Stimulated activated CD8-positive, alpha-beta memory T cell treated with anti-CD3 and anti-CD28 coated beads, Interleukin-12 subunit alpha, Interleukin-12 subunit beta, amount 100 ng/mL, for 1 hour (primary cell): ENCODE data around the gene RBM17.
"Not testable (repeated sequence)": the region's sequence is repeated elsewhere in the genome, so short reads cannot be mapped to it uniquely, and the experiment has no call there.

Experiments used
- DNase-seq: peaks from one replicate; pipeline ENCODE4 v3.0.0-alpha.2; 2020; ENCODE audit warnings: low read depth

The RBM17 gene

DNA sequence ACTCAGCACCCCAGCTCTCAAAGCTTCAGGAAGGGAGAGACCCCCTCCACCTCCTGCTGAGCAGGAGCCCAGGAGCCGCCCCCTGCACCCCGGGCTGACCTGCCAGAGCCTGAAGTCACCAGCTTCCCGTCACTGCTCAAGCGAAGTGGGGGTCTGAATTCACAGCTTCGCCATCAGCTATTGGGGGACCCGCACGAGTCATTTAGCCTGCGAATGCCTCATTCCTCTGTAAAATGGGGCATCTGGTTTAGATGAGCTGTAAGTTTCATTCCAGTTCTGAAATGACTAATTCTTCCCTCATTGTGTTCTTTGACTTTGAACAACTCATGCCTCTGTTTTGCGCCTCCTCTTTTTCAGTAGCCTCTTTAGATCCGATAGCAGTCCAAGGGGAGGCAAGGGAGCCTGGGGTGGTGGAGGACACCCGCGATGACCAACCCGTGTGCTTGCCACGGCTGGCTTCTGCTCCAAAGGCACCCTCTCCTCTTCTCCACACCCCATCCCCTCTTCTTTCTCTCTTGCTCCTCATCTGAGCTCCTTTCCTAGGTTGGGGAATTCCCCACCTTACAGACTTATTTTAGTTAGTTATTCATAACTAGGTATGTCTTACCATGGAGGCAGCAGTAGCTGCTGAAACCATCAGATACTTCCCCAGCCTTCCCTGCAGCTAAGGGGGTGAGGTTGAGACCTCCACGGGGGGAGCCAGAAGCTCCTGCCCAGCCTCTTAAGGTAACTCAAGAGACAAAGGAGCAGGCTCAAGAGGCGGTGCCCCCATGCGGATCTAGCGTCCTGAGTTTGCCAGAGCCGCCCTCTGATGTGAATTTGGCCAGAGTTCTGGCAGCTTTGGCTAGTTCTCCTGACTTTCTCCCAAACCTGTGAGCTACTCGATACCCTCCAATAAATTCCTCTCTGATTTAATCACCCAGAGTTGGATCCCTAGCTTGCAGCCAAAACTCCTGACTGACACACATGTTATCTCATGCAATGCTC, 47.7 kb downstream of the RBM17 start:
- no peak for DNase-seq

DNA sequence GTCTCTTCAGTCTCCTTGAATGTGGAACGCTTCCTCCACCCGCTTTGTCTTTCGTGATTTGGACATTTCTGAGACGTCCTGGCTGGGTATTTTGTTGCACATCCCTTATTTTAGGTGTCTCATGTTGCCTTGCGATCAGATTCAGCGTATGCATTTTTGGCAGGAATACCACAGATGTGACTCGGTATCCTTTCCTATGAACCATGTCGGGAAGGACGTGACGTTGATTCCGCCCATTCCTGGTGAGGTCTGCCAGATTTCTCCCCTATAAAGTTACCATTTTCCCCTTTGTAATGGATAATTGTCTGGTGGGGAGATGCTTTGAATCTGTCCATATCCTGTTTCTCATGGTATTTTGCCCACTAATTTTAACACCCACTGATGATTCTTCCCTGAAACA, 49.6 kb downstream of the RBM17 start:
- no peak for DNase-seq

DNA sequence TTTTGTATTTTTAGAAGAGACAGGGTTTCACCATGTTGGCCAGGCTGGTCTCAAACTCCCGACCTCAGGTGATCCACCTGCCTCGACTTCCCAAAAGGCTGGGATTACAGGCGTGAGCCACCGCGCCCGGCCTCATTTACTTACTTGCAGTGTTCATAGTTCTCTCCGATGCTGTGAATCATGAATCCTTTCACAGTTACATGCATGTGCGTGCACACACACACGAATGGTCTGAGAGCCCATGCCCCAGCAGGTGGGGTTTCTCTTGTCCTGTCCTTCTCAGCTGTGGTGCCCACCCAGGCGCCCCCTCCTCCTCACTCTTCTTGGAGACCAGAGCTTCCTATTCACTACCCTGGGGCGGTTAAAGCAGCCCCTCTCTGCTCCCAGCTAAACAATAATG, 50.6 kb downstream of the RBM17 start:
- DNase-seq: no peak

DNA sequence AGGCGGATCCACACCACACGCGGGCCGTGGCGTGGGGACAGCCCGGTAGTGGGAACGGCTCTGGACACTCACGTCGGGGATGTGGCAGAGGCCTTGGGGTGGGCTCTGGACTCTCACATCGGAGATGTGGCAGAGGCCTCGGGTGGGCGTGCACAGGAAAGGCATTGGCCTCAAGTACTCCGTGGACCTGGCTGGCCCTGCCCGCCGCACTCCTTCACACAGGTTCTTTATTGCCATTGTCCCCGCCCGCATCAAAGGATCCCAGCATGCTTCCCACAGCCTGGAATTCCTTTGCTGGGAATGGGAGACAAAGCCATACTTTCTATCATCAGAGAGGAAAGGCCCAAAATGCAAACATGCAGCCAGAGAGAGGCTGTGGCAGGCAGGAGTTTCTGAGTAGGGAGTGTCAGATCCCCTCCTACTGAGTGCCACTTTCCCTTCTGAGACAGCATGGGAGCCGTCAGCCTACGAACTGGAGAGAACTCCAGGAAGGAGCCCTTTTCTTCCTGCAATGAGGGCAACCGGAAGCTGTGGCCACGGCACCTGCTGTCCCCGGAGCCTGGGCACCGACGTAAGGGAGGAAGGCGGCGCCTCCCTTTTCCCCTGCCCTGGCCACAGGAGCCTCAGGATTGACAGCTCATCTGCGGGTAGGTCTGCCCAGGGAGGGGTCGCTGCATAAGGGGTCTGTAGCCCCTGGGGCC, 51.5 kb downstream of the RBM17 start:
- DNase-seq: no peak

DNA sequence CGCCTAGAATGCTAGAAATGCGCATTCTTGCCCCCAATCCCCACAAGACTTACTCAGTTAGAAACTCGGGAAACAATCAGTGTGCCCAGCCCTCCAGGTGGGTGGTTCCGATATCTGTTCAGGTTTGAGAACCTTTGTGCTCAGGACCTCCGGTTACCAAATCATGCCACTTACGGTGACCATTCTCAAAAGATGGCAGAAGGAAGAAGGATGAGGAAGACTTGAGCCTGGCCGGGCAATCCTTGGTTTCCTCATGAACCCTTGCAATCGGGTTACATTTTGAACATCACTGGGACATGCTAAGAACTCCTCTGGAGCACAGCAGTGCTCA, 52.1 kb downstream of the RBM17 start:
- DNase-seq: no peak

DNA sequence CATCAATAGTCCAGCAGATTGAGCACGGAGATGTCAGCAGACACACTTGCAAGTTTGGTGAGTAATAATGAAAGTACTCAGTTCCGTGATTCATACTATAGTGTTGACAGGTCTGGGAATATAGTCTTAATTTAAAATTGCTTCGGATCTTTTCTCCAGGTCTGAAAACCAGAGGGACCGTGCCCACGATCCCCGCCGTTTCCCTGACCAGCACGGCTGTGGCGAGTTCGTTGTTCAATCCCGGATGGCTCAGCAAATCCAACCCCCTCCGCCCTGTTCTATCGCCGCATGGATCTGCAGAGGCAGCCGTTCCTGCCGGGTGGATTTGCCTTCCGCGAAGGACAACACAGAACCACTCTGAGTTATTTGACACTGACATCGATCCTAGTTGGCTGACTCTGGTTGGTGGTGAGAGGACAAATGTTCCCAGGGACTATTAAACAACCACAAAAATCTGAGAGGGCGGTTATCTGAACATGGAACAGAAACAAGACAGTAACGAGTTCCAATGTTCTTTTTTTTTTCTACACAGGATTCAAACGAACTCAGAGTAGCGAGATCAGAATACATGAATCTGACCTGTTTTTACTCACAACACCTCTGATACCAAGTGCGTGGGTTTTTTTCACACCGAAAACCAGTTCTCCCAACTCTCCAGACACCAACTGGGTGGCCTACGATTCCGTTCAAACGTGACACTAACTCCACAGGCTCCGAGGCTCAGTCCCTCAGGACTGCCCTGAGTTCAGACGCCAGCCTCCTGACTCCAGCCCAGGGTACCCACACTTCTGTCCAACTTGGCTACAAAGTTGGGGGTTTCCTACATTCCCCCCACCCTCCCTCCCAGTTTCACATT, 52.7 kb downstream of the RBM17 start:
- DNase-seq: no peak

DNA sequence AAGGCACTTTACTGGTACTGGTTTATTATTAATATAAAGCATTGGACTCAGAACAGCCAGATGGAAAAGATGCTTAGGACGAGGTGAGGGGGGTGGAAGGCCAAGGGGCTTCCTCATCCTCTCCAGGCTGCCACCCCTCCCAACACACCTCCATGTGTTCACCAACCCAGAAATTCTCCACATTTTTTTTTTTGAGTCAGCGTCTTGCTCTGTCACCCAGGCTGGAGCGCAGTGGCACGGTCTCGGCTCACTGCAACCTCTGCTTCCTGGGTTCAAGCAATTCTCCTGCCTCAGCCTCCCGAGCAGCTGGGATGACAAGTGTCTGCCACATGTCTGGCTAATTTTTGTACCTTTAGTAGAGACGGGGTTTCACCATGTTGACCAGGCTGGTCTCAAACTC, 53.4 kb downstream of the RBM17 start:
- DNase-seq: not testable (repeated sequence)

DNA sequence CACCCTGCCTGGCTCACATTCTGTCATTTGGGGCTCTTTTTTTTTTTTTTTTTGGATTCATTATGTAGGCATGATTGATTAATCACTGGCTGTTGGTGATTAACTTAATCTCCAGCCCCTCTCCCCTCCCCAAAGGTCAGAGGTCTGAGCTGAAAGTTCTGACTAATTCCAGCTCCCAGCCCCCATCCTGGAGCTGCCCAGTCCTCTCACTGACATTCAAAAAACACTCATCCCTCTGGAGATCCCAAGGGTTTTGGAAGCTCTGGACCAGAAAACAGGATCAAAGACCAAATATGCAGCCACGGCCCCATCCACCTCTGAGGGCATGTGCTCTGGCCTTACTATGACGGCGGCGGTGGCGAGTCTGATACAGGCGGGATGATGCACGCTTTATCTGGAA, 53.8 kb downstream of the RBM17 start:
- no peak for DNase-seq

DNA sequence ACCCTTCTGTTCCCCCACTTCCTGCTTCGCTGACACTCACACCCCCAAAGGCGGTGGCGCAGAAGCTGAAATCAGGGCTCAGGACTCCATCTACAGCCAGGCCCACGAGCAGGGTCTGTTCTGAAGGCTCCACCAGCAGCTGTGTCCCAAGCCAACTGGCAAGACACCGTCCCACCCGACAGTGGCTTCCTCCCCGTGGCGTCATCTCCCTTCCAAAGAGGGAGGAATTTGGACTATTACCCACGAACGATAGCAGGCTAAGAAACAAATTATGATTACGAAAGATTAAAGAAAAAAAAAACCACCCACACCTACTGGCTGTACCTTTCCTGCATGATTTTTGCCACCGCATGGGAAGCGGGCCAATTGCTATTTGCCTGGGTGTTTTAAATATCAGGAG, 54.3 kb downstream of the RBM17 start:
- no peak for DNase-seq

DNA sequence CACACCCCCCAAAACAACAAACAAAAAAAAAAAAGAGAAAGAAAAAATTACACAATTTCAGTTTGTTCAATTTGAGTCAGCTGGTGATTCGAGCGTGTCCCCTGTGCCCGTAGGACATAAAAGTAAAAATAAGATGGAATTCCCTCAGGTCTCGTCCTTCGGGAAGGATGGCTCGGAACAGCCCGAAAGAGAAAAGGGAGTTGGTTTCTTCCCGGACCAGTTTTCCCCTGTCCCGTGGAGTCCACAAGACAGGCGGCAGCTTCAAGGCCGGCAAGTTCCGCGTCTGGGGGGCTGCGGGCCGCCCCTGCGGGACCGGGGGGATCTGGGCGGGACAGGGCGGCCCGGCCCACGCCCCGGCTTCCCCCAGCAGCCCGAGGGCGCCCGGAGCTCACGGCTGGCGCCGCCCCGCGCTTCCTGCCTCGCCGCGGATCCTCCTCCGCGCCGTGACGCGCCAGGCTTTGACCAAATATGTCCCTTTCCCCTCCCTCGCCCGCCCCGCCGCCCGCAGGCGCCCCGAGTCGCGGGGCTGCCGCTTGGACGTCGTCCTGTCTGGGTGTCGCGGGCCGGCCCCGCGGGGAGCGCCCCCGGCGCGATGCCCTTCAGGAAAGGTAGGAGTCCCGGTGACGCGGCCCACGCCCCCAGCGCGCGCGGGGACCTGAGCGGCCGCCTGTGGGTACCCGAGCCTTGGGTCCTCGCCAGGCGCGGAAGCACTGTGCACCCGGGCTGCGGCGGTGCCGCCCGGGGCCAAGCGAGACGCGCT, 55.8 kb downstream of the RBM17 start:
- peak; percentile 78 for DNase-seq

DNA sequence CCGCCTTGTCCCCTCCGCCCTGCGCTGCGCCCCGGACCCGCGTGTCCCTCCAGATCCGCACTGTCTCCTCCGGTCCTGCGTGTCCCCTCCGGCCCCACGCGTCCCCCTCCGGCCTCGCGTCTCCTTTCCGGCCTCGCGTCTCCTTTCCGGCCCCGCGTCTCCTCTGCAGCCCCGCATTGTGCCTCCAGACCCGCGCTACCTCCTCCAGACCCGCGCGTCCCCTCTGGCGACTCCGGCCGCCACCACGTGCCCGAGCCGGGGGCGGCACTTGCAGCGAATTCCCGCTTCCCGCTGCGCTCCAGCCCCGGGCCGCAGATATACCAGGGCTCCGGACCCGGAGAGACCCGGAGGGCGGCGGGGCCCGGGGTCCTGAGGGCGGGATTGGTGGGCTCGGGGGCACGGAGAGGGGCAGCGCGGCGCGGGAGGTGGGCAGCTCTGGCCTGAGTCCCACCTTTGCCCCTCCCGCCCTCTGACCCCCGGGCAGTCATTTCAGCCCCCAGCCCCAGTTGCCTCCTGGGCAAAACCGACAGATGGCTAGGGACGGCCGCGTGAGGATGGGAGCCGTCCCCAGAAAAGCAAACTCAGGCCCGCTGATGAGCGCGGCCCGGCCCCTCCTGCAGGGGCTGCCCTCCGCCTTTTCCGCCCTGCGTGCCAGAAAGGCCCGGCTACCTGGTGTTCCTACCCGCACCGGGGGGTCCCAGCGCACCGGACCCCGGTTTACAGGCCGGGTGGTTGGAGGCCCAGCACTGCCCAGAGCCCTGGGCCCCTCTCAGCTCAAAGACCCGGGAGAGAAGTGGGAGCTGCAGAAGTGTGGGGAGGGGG, 56.5 kb downstream of the RBM17 start:
- DNase-seq: no peak

DNA sequence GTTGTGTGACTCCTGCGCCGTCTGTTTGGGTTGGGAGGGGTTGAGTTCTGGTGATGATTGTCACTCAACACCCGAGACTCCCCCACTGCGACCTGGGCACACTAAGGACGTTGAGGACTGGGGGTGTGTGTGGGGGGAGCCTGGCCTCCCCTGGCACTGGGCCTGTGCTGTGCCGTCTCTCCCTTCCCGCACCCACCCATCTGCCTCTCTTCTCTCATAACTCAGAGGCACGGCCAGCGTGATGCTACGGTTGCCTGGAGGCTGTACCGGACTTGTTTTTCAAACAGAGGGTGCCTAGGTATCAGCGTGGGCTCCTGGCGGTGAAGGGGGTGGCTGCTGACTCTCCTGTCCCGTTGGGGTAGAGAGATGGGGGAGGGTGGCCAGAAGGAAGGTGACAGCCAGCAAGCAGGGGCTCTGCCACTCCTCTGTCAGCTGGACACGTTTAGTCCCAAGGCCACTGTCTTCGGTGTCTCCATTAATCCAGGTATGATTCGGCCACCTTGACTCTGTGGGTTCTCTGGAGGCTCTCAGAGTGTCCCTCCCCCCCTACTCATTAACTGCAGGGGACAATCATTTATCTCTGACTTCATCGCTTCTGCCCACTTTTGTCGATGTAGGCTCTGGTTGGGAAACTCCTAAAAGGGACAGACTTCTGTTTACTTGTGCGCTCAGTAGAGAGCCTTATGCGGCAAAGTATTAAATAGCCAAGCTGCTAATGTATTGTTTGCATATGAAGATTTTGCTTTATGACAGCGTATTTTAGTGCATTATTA, 57.4 kb downstream of the RBM17 start:
- no peak for DNase-seq

DNA sequence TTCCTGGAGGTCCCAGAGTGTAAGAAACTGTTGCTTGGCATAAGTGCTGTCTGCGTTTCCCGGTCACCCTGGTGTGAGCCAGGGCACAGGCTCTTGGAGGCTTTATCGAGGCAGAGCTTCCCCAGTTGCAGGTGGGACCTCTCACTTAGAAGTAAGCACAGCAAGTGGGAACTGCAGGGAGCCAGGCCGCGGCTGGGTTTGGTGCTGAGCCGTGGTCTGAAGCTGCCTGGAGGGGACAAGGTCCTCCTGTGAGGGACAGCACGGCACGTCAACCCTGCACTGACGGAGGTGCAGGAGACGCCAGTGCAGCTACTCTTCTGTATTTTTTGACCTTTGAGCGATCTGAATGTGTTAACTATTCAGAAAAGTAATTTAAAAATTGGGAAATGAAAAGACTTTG, 58.1 kb downstream of the RBM17 start:
- DNase-seq: no peak

DNA sequence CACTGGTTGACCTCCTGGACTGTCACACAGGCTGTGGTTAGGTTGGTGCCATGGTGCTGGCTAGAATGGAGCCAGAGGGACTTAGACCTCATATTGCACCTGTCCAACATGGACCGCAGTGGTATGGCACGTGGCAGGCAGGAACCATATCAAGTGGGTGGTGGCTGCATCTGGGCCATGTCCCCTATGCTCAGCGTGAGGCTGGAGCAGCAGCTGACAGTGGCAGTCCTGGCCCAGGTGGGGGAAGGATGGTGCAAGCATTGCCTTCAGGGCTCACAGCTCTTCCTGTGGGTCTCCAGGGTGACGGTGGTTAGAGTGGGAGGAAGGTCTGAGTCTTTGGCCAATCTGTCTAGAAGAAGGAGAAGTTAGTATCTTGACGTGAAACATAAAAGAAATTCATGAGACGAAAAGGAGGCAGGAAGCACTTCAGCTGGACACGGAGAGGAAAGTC, 59.4 kb downstream of the RBM17 start:
- DNase-seq: no peak

DNA sequence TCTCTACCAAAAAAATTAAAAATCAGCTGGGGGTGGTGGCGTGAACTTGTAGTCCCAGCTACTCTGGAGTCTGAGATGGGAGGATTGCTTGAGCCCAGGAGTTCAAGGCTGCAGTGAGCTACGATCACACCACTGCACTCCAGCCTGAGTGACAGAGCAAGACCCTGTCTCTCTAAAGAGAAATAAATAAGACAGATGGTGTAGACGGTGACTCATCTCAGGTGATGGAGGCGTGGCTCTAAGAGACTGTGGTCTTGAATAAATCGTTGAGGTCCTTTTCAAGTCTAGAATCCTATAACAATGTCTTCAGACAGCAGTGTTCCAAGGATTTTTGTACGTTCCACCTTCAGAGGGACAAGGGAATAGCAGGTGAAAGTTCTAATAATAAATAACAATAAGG, 60.1 kb downstream of the RBM17 start:
- DNase-seq: no peak

DNA sequence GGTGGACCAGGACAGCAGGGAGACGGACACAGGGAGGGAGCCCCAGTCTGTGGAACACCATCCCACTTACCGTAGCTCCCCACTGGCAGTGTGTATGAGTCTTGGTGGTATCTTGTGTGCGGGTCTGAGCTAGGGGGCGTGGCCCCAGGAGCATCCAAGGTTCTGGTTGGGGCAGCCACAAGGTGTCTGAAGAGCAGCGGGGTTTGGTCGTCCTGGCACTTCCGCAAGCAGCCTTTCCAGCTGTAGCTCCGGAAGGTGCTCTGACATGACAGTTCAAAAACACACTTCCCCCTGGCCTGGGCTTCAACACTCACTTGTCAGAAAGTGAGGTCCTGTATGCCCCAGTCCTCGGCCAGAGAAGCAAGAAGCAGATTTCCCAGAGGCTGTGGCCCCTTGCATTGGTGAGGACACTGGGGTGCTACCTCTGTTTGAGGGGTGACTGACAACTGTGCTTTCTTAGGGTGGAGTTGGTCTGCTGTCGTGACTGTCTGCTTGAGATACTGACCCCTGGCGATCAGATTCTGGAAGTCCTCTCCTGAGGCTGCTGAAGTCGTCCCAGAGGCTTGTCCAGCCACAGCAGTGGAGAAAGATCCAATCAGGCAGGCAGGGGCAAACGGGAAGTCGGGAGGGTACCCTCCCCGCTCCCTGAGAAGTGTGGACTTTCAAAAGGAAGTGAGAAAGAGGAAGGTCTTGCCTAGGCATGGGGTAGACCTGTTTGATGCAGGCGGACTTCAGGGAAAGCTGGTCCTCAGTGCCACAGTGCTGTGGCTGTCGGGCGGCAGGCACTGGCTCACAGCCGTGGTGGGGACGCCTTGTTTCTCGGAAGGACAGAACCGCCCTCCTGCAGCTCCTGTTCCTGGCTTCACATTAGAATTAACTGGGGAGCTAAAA, 62.5 kb downstream of the RBM17 start:
- DNase-seq: peak; percentile 33

DNA sequence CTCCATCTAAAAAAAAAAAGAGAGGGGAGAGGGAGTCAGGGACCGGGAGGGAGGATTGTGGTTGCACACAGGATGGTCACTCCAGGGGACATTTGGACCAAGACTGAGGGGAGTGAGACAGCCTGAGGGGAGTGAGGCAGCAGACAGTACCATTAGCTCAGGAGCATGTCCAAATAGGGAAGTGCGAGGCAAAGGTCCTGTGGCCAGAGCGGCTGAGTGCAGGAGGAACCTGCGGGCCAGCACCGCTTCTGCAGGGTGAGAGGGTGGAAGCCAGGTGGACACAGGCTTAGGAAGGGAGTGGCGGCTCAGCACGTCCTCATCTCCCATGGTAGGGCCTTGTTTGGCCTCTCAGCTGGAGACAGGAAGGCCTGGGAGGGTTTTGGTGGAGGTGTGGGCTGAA, 65.0 kb downstream of the RBM17 start:
- no peak for DNase-seq

DNA sequence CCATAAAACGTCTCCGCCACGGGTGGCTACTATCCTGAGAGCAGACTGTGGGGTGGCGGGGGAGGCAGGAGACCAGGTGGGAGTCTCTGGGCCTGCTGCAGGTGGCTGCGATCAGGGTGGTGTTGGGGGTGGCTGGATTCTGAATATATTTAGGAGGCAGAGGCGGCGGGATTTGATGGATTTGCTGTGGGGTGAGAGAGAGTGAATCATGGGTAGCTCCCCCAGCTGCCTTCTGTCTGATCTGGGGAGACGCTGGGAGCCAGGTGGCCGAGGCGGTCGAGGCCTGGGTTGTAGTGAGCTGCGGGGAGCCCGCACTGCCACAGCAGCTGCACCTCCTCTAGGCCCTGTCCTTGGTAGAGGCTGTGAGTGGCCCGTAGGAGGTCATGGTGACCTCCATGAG, 65.7 kb downstream of the RBM17 start:
- DNase-seq: no peak

DNA sequence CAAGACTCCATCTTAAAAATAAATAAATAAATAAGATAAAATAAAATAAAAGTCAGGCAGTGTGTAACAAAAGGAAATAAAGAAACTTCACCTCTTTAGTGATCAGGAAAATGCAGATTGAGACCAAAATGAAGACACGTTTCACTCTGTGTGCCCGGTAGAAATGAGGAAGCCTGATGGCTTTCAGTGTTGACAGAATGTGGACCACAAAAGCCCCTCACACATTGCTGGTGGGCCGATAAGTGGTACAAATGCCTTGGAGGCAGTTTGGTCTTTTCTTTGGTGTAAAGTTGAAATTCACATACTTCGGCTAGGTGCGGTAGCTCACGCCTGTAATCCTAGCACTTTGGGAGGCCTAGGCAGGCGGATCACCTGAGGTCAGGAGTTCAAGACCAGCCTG, 69.4 kb downstream of the RBM17 start:
- no peak for DNase-seq
